ENCODE data around the gene SLC6A7.

DNA sequence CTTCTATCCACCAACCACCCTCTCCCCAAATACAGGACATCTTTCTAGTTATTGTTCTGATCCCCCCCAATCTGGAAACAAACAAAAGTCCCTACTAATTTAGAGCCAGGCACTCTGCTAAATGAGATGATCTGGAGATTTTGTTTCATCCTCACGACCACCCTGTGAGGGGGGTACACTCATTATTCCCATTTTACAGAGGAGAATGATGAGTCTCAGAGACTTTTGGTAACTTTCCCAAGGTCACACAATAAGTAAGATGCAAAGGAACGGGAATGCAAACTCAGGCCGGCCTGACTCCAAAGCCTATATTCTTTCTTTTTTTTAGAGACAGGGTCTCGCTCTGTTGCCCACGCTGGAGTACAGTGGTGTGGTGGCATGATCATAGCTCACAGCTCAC lies 43.6 kb upstream of the SLC6A7 start:
- no peak for TF ChIP-seq EZH2phosphoT487 (IDR thresholded peaks at IDR 0.05; ENCODE audit: low read depth)
- TF ChIP-seq, protein P1, sequence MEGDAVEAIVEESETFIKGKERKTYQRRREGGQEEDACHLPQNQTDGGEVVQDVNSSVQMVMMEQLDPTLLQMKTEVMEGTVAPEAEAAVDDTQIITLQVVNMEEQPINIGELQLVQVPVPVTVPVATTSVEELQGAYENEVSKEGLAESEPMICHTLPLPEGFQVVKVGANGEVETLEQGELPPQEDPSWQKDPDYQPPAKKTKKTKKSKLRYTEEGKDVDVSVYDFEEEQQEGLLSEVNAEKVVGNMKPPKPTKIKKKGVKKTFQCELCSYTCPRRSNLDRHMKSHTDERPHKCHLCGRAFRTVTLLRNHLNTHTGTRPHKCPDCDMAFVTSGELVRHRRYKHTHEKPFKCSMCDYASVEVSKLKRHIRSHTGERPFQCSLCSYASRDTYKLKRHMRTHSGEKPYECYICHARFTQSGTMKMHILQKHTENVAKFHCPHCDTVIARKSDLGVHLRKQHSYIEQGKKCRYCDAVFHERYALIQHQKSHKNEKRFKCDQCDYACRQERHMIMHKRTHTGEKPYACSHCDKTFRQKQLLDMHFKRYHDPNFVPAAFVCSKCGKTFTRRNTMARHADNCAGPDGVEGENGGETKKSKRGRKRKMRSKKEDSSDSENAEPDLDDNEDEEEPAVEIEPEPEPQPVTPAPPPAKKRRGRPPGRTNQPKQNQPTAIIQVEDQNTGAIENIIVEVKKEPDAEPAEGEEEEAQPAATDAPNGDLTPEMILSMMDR (IDR thresholded peaks at IDR 0.05; ENCODE audit: low read depth, low read length), result no peak
